H9 (cell line): ENCODE measurements around the gene KDM4E. TPM values are rescaled to one million over a fixed set of nuclear protein-coding genes. Genes with fewer than 3 reads are reported as not detected.

ENCODE experiments used
- DNase-seq: peaks from one replicate; pipeline ENCODE4 v3.0.0-alpha.2; 2017
- H2AFZ ChIP-seq: one replicate; pipeline ENCODE4 v1.6.1; 2013; ENCODE audit warnings: mild to moderate bottlenecking, low read length, control low read depth, moderate library complexity
- H2AK5ac ChIP-seq: 2 replicates; pipeline ENCODE4 v1.6.1; 2013; ENCODE audit warnings: low read length, control low read depth, mixed read lengths; ENCODE audit not compliant: insufficient read length
- H2BK120ac ChIP-seq: one replicate; pipeline ENCODE4 v1.6.1; 2013; ENCODE audit warnings: low read depth, mild to moderate bottlenecking, low read length, control low read depth, inconsistent platforms; ENCODE audit not compliant: poor library complexity, severe bottlenecking
- H2BK12ac ChIP-seq: 2 replicates; pipeline ENCODE4 v1.6.1; 2013; ENCODE audit warnings: low read length, control low read depth, mixed read lengths, low read depth; ENCODE audit not compliant: insufficient read length
- H2BK15ac ChIP-seq: 2 replicates; pipeline ENCODE4 v1.6.1; 2013; ENCODE audit warnings: low read depth, low read length, control low read depth
- H2BK20ac ChIP-seq: one replicate; pipeline ENCODE4 v1.6.1; 2013; ENCODE audit warnings: low read depth, mild to moderate bottlenecking, low read length, control low read depth, inconsistent platforms; ENCODE audit not compliant: poor library complexity, severe bottlenecking
- H2BK5ac ChIP-seq: 2 replicates; pipeline ENCODE4 v1.6.1; 2013; ENCODE audit warnings: low read length, control low read depth, mixed read lengths; ENCODE audit not compliant: insufficient read length
- H3K14ac ChIP-seq: 2 replicates; pipeline ENCODE4 v1.6.1; 2013; ENCODE audit warnings: low read length, control low read depth; ENCODE audit not compliant: insufficient read depth
- H3K18ac ChIP-seq: 2 replicates; pipeline ENCODE4 v1.6.1; 2013; ENCODE audit warnings: low read depth, mild to moderate bottlenecking, mixed read lengths, low read length, control low read depth; ENCODE audit not compliant: insufficient read length
- H3K23ac ChIP-seq: 2 replicates; pipeline ENCODE4 v1.6.1; 2013; ENCODE audit warnings: low read length, control low read depth, mixed read lengths, low read depth; ENCODE audit not compliant: insufficient read length
- H3K23me2 ChIP-seq: 2 replicates; pipeline ENCODE4 v1.6.1; 2013; ENCODE audit warnings: low read depth, mild to moderate bottlenecking, mixed read lengths, low read length, control low read depth; ENCODE audit not compliant: insufficient read length, poor library complexity, severe bottlenecking
- H3K27ac ChIP-seq: 2 replicates; pipeline ENCODE4 v1.5.1; 2013; ENCODE audit warnings: low read length, control low read depth, mixed read lengths, low read depth; ENCODE audit not compliant: insufficient read length
- H3K27me3 ChIP-seq: 2 replicates; pipeline ENCODE4 v1.6.1; 2013; ENCODE audit warnings: low read length, control low read depth, inconsistent platforms; ENCODE audit not compliant: insufficient read depth
- H3K4ac ChIP-seq: 2 replicates; pipeline ENCODE4 v1.6.1; 2013; ENCODE audit warnings: low read depth, mild to moderate bottlenecking, control low read depth, inconsistent platforms, low read length, moderate library complexity
- H3K4me1 ChIP-seq: 2 replicates; pipeline ENCODE4 v1.6.1; 2013; ENCODE audit warnings: low read length, control low read depth, inconsistent platforms; ENCODE audit not compliant: insufficient read depth
- H3K4me2 ChIP-seq: 2 replicates; pipeline ENCODE4 v1.6.1; 2013; ENCODE audit warnings: low read length, control low read depth, mixed read lengths; ENCODE audit not compliant: insufficient read length, insufficient read depth
- H3K56ac ChIP-seq: 2 replicates; pipeline ENCODE4 v1.6.1; 2013; ENCODE audit warnings: low read depth, mild to moderate bottlenecking, mixed read lengths, low read length, control low read depth; ENCODE audit not compliant: insufficient read length
- H3K79me1 ChIP-seq: 2 replicates; pipeline ENCODE4 v1.6.1; 2013; ENCODE audit warnings: low read depth, mild to moderate bottlenecking, moderate library complexity, low read length, control low read depth, inconsistent platforms; ENCODE audit not compliant: insufficient read depth, poor library complexity, severe bottlenecking
- H3K79me2 ChIP-seq: 2 replicates; pipeline ENCODE4 v1.6.1; 2013; ENCODE audit warnings: low read length, control low read depth, inconsistent platforms; ENCODE audit not compliant: insufficient read depth
- H3K9ac ChIP-seq: 2 replicates; pipeline ENCODE4 v1.6.1; 2013; ENCODE audit warnings: low read length, control low read depth, mixed read lengths; ENCODE audit not compliant: insufficient read length; ENCODE audit errors: extremely low read depth
- H3K9me3 ChIP-seq: one replicate; pipeline ENCODE4 v1.6.1; 2013; ENCODE audit warnings: low read depth, low read length, inconsistent platforms; ENCODE audit not compliant: control insufficient read depth
- H3T11ph ChIP-seq: one replicate; pipeline ENCODE4 v1.6.1; 2013; ENCODE audit warnings: mild to moderate bottlenecking, low read length, control low read depth, inconsistent platforms
- H4K20me1 ChIP-seq: one replicate; pipeline ENCODE4 v1.6.1; 2013; ENCODE audit not compliant: control insufficient read depth, insufficient read length, insufficient read depth
- H4K5ac ChIP-seq: 2 replicates; pipeline ENCODE4 v1.6.1; 2013; ENCODE audit warnings: low read depth, mild to moderate bottlenecking, mixed read lengths, low read length, control low read depth; ENCODE audit not compliant: insufficient read length
- H4K8ac ChIP-seq: replicated peaks from 2 replicates; pipeline ENCODE4 v1.6.1; 2013; ENCODE audit warnings: low read length, control low read depth, mixed read lengths, low read depth; ENCODE audit not compliant: insufficient read length
- H4K91ac ChIP-seq: 2 replicates; pipeline ENCODE4 v1.6.1; 2013; ENCODE audit warnings: low read depth, mild to moderate bottlenecking, moderate library complexity, mixed read lengths, low read length, control low read depth; ENCODE audit not compliant: insufficient read length
- H3K27ac Mint-ChIP-seq, 3 experiments: 2 replicates in 2 of 3; 3 replicates in 1 of 3; pipeline ENCODE4 v1.8.0; 2020 to 2021; ENCODE audit warnings: mixed read lengths in 3 of 3, mild to moderate bottlenecking in 1 of 3, moderate library complexity in 1 of 3
- H3K27me3 Mint-ChIP-seq: 2 replicates; pipeline ENCODE4 v1.8.0; 2021; ENCODE audit warnings: low read depth, mild to moderate bottlenecking, moderate library complexity, mixed read lengths
- H3K36me3 Mint-ChIP-seq, 3 experiments: 2 replicates in 2 of 3; 3 replicates in 1 of 3; pipeline ENCODE4 v1.8.0; 2020 to 2021; ENCODE audit warnings: low read depth in 3 of 3, mixed read lengths in 3 of 3; ENCODE audit not compliant: insufficient read depth in 1 of 3
- H3K4me1 Mint-ChIP-seq, 2 experiments: 2 replicates each; pipeline ENCODE4 v1.8.0; 2020; ENCODE audit warnings: mixed read lengths in 2 of 2
- H3K4me3 Mint-ChIP-seq, 2 experiments: 2 replicates in 1 of 2; 3 replicates in 1 of 2; pipeline ENCODE4 v1.8.0; 2020 to 2021; ENCODE audit warnings: mild to moderate bottlenecking in 2 of 2, mixed read lengths in 2 of 2, moderate library complexity in 1 of 2
- H3K9me3 Mint-ChIP-seq, 2 experiments: 2 replicates in 1 of 2; 3 replicates in 1 of 2; pipeline ENCODE4 v1.8.0; 2020; ENCODE audit warnings: mild to moderate bottlenecking in 2 of 2, mixed read lengths in 2 of 2, moderate library complexity in 1 of 2
- CTCF ChIP-seq: fragments of 200-600 bp; sonication (generic); conservative IDR thresholded peaks from 3 replicates; pipeline ENCODE4 v1.8.0; 2021; ENCODE audit warnings: antibody characterized with exemption, mild to moderate bottlenecking
- WGBS: extraction: QIAGEN DNeasy Blood & Tissue Kit; methylation state at CpG from one replicate; pipeline ENCODE4 v1.1.7; 2013; ENCODE audit warnings: missing lambda C conversion rate, low lambda C conversion rate, mixed read lengths; ENCODE audit not compliant: insufficient read length; ENCODE audit errors: extremely low coverage; 5-methylcytosine and 5-hydroxymethylcytosine counted together
- total RNA-seq: library from RNA; stranded (reverse); gene quantifications from 2 replicates; pipeline ENCODE4 v1.2.1, GENCODE V29; 2021

The KDM4E gene
- total RNA-seq, 1 experiment from 2014 or later: not detected

- Mint-ChIP-seq H3K27me3 (peaks cover 40% of the 10 kb centered on the region), H3K27ac (no peak overlapping the region; a peak in 1 of 7 replicates), H3K9me3 (peaks cover 0 to 3% of the 10 kb centered on the region in 2 experiments; a peak in 1 of 5 replicates), H3K4me1 (no peaks in the 10 kb centered on the region), H3K36me3 (no peaks in the 10 kb centered on the region; a peak in 1 of 7 replicates), H3K4me3 (no peak overlapping the region)
- H3K4me2 ChIP-seq: no peak overlapping the region
- no peak overlapping the region for H4K91ac ChIP-seq
- H3K9me3 ChIP-seq: no peaks in the 10 kb centered on the region
- no peaks in the 10 kb centered on the region for H3K4me1 ChIP-seq
- H2BK12ac ChIP-seq: no peak overlapping the region
- no peak overlapping the region for H3K27ac ChIP-seq
- no peak overlapping the region for H4K5ac ChIP-seq
- H2AK5ac ChIP-seq: no peak overlapping the region
- no peak overlapping the region for H3K9ac ChIP-seq
- no peaks in the 10 kb centered on the region for H3K27me3 ChIP-seq
- no peaks in the 10 kb centered on the region for H3K79me1 ChIP-seq
- no peak overlapping the region for H3K14ac ChIP-seq
- H4K20me1 ChIP-seq: no peaks in the 10 kb centered on the region
- no peak overlapping the region for H2BK5ac ChIP-seq
- H3K23me2 ChIP-seq: no peaks in the 10 kb centered on the region
- H2BK120ac ChIP-seq: no peak overlapping the region
- H2BK20ac ChIP-seq: no peak overlapping the region
- no peak for TF ChIP-seq CTCF
- no peak for DNase-seq
- no peak overlapping the region for H4K8ac ChIP-seq
- H3K23ac ChIP-seq: no peak overlapping the region
- WGBS: no CpG with 5 or more reads among the region's 4 CpGs
- H3T11ph ChIP-seq: no peak overlapping the region
- H3K18ac ChIP-seq: no peak overlapping the region
- no peaks in the 10 kb centered on the region for H3K79me2 ChIP-seq
- H2AFZ ChIP-seq: no peak overlapping the region
- no peak overlapping the region for H2BK15ac ChIP-seq
- H3K4ac ChIP-seq: no peak overlapping the region
- H3K56ac ChIP-seq: no peak overlapping the region
Observed at GRCh38 chr11:94987378-94987777, 37.7 kb upstream of the KDM4E start.
